Transverse colon (tissue), 4 donors: ENCODE results near the gene YWHAQ. TPM values are rescaled to one million over a fixed set of nuclear protein-coding genes. Genes with fewer than 3 reads are reported as not detected.

Source experiments
- DNase-seq: peaks from one replicate; pipeline ENCODE4 v3.0.0-alpha.2; 2019
- H3K27ac ChIP-seq, 4 donors: fragments of 200-600 bp; sonication (generic); 2 replicates each; pipeline ENCODE4 v1.5.1; 2016 to 2018; ENCODE audit warnings: inconsistent platforms in 4 of 4
- H3K27me3 ChIP-seq: fragments of 200-600 bp; sonication (generic); 2 replicates; pipeline ENCODE4 v1.5.1; 2017; ENCODE audit warnings: inconsistent platforms
- H3K36me3 ChIP-seq, 4 donors: fragments of 200-600 bp; sonication (generic); 2 replicates each; pipeline ENCODE4 v1.5.1; 2017 to 2019; ENCODE audit warnings: inconsistent platforms in 4 of 4
- H3K4me1 ChIP-seq, 4 donors: fragments of 200-600 bp; sonication (generic); 2 replicates each; pipeline ENCODE4 v1.5.1; 2017 to 2020; ENCODE audit warnings: inconsistent platforms in 4 of 4
- H3K4me3 ChIP-seq, 4 donors: fragments of 200-600 bp; sonication (generic); 1 replicate in 1 of 4; 2 replicates in 3 of 4; pipeline versions ENCODE4 v1.5.1 to v1.6.1; 2017 to 2019; ENCODE audit warnings: inconsistent platforms in 4 of 4
- H3K9me3 ChIP-seq, 2 donors: fragments of 200-600 bp; sonication (generic); 2 replicates each; pipeline ENCODE4 v1.5.1; 2017 to 2019; ENCODE audit warnings: inconsistent platforms in 2 of 2
- CTCF ChIP-seq, 5 experiments: fragments of 200-600 bp in 3 of 5; fragments of 450-650 bp in 2 of 5; sonication (generic) in 3 of 5; IDR thresholded peaks; 1 replicate in 2 of 5; 2 replicates in 3 of 5; pipeline ENCODE4 v1.5.1; 2016 to 2017; ENCODE audit warnings: antibody characterized with exemption in 5 of 5, inconsistent platforms in 3 of 5, mild to moderate bottlenecking in 2 of 5, moderate library complexity in 1 of 5
- EP300 ChIP-seq: sonication (generic); formaldehyde crosslinking; IDR thresholded peaks from one replicate; pipeline ENCODE4 v1.6.1; 2017; ENCODE audit warnings: antibody characterized with exemption, low read depth
- POLR2A ChIP-seq: fragments of 450-650 bp; IDR thresholded peaks from one replicate; pipeline ENCODE4 v1.6.1; 2016; ENCODE audit warnings: antibody characterized with exemption, mild to moderate bottlenecking, moderate library complexity
- POLR2AphosphoS5 ChIP-seq, 3 donors: sonication (generic); formaldehyde crosslinking; IDR thresholded peaks; one replicate each; pipeline ENCODE4 v1.6.1; 2016; ENCODE audit warnings: antibody characterized with exemption in 3 of 3
- WGBS, 2 donors: methylation state at CpG; one replicate each; pipeline ENCODE4 v1.1.5; 2018; ENCODE audit warnings: low coverage in 1 of 2; 5-methylcytosine and 5-hydroxymethylcytosine counted together
- in situ Hi-C, 4 donors: fragments of 200-750 bp; cut with MboI; loops; one replicate each; pipeline versions ENCODE4 v1.15.0 to v1.15.1; 2017; ENCODE audit warnings: low sequenced_read_pairs in 3 of 4, low pct_ligation_motif_present in 1 of 4, low pct_unique_long_range_greater_than_20kb in 1 of 4
- intact Hi-C: fragments of 100-400 bp; cut with DNase I; formaldehyde crosslinking; loops from one replicate; pipeline ENCODE4 v1.15.1; 2023; ENCODE audit warnings: low total_unique reads
- total RNA-seq, 4 donors: library from RNA; depleted of rRNA; stranded (reverse); fragments of >200 nt; gene quantifications; one replicate each; pipeline ENCODE4 v1.1.0, GENCODE V29; 2016

Gene YWHAQ
- total RNA-seq, 4 donors from 2014 or later, result 84.0 to 189 (median 145) TPM

GRCh38 chr2:9548506-9548905 lies 82.3 kb downstream of the YWHAQ start:
- intact Hi-C loops (no loop called here), in situ Hi-C loops (no loop called here)
- 65 to 70% methylated on average over 2 of the region's 2 CpGs for WGBS, 2 donors
- no peaks in the 10 kb centered on the region for H3K27me3 ChIP-seq
- H3K4me3 ChIP-seq, result no peak overlapping the region
- TF ChIP-seq POLR2A, result no peak
- no peak for TF ChIP-seq POLR2AphosphoS5 (IDR thresholded peaks at IDR 0.05)
- TF ChIP-seq CTCF (IDR thresholded peaks at IDR 0.05), result no peak
- no peak for TF ChIP-seq EP300
- H3K9me3 ChIP-seq, result no peaks in the 10 kb centered on the region
- no peak for DNase-seq
- H3K4me1 ChIP-seq, result peaks cover 12 to 57% (median 16%) of the 10 kb centered on the region in 4 donors
- no peaks in the 10 kb centered on the region for H3K36me3 ChIP-seq
- peak overlapping the region in 3 of 4 donors; percentile 21 to 40 (median 32) for H3K27ac ChIP-seq

- in situ Hi-C loops, result no loop called here
- peak overlapping the region in 2 of 4 donors; percentile 32 to 40 for H3K27ac ChIP-seq
- H3K36me3 ChIP-seq, result peaks cover 0 to 6% (median 0%) of the 10 kb centered on the region in 4 donors
- TF ChIP-seq POLR2A (no peak), EP300 (no peak), CTCF (IDR thresholded peaks at IDR 0.05) (no peak), POLR2AphosphoS5 (IDR thresholded peaks at IDR 0.05) (no peak)
- H3K27me3 ChIP-seq, result no peaks in the 10 kb centered on the region
- 80 to 92% methylated on average over 2 to 5 of the region's 5 CpGs for WGBS, 2 donors
- H3K9me3 ChIP-seq, result no peaks in the 10 kb centered on the region
- DNase-seq, result no peak
- peaks cover 6 to 53% (median 13%) of the 10 kb centered on the region in 4 donors for H3K4me1 ChIP-seq
- intact Hi-C loops, result no loop called here
- H3K4me3 ChIP-seq, result no peak overlapping the region
Observed at GRCh38 chr2:9547262-9547991, 83.4 kb downstream of the YWHAQ start.

DNA sequence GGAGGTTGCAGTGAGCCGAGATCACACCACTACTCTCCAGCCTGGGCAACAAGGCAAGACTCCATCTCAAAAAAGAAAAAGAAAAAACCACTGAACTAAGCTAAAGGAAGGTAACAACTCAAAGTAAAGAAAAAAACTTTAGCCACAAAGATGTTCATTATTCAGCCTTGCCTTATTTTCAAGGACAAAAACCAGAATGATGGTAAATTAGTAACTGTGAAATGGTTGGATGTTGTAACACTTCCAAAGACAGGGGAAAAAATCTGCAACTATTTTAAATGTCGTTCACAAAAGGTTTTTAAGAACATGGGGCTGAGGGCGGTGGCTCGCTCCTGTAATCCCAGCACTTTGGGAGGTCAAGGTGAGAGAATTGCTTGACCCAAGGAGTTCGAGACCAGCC lies 85.3 kb downstream of the YWHAQ start:
- no peaks in the 10 kb centered on the region for H3K27me3 ChIP-seq
- H3K27ac ChIP-seq, result no peak overlapping the region
- WGBS, 2 donors, result 95 to 100% methylated on average over 1 to 5 of the region's 5 CpGs
- peaks cover 0 to 6% (median 0%) of the 10 kb centered on the region in 4 donors for H3K36me3 ChIP-seq
- peaks cover 0 to 43% (median 5%) of the 10 kb centered on the region in 4 donors for H3K4me1 ChIP-seq
- no peak for TF ChIP-seq POLR2AphosphoS5 (IDR thresholded peaks at IDR 0.05)
- TF ChIP-seq CTCF (IDR thresholded peaks at IDR 0.05), result no peak
- no peak for TF ChIP-seq EP300
- TF ChIP-seq POLR2A, result no peak
- no peak overlapping the region for H3K4me3 ChIP-seq
- in situ Hi-C loops, result no loop called here
- H3K9me3 ChIP-seq, result no peaks in the 10 kb centered on the region
- DNase-seq, result no peak
- intact Hi-C loops, result no loop called here

DNA sequence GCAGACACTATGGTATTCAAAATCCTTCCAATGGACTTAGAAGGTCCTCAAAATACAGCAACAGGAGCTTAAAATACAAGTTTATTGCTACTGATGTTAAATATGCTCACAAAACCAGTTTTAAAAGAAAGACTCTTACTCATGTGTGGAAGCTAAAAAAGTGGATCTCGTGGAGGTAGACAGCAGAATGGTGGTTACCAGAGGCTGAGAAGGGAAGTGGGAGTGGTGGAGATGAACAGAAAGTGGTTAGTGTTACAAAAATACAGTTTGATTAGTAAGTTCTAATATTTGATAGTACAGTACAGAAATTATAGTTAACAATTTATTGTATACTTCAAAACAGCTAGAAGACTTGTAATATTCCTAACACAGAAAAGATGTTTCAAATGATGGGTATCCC lies 87.2 kb downstream of the YWHAQ start:
- intact Hi-C loops, result no loop called here
- DNase-seq, result no peak
- peaks cover 0 to 6% (median 0%) of the 10 kb centered on the region in 4 donors for H3K36me3 ChIP-seq

More for the DNA sequence above, 87.2 kb downstream of the YWHAQ start:
- no peak overlapping the region for H3K27ac ChIP-seq
- H3K9me3 ChIP-seq, result no peaks in the 10 kb centered on the region
- peaks cover 0 to 44% (median 5%) of the 10 kb centered on the region in 4 donors for H3K4me1 ChIP-seq
- WGBS, 2 donors, result 44 to 57% methylated on average over 1 of the region's 1 CpG
- in situ Hi-C loops, result no loop called here
- H3K27me3 ChIP-seq, result no peaks in the 10 kb centered on the region
- TF ChIP-seq EP300 (no peak), POLR2A (no peak), CTCF (IDR thresholded peaks at IDR 0.05) (no peak), POLR2AphosphoS5 (IDR thresholded peaks at IDR 0.05) (no peak)
- H3K4me3 ChIP-seq, result no peak overlapping the region
